HG02642 (cell line): ENCODE results near the gene RSPRY1.

Experiments
- ATAC-seq: cut with Tn5 transposase; IDR thresholded peaks from one replicate; pipeline ENCODE4 v1.9.1; 2021; ENCODE audit warnings: mild to moderate bottlenecking; ENCODE audit not compliant: unreplicated experiment, poor library complexity

The RSPRY1 gene

DNA sequence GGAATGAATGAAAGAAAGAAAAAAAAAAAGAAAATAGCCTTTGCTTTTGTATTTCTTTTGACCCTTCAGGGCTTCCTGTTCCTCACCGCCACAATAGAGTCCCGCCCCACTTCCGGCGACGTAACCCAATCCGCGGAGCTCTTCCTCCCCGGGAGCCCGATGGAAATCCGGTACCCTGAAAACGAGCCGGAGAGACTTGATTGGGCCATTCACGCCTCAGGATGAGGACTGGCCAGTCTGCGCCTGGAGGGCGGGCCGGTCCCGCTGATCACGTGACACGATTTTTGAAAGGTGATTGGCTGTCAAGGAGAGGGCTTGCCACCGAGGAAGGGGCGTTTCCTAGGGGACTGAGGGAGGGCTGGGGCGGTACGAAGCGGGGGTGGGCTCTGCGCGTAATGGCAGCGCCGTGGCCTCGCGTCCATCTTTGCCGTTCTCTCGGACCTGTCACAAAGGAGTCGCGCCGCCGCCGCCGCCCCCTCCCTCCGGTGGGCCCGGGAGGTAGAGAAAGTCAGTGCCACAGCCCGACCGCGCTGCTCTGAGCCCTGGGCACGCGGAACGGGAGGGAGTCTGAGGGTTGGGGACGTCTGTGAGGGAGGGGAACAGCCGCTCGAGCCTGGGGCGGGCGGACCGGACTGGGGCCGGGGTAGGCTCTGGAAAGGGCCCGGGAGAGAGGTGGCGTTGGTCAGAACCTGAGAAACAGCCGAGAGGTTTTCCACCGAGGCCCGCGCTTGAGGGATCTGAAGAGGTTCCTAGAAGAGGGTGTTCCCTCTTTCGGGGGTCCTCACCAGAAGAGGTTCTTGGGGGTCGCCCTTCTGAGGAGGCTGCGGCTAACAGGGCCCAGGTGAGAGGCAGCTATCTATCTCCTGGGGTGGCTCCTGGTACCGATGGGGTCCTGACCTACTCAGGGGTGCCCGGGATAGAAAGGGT, at the start of gene RSPRY1, which contains the start of gene PSME3IP1:
RSPRY1 (plus strand) TSS at position 385 of the 927 bp plus-strand sequence. CDS start 18,330 bp downstream, outside the sequence.
PSME3IP1 (minus strand) TSS at position 95 of the 927 bp plus-strand sequence. CDS start 12,185 bp downstream, outside the sequence.
- ATAC-seq: peak; percentile 91

- no peak for ATAC-seq
Measured at GRCh38 chr16:57137043-57137442, 49.1 kb upstream of the RSPRY1 start.

DNA sequence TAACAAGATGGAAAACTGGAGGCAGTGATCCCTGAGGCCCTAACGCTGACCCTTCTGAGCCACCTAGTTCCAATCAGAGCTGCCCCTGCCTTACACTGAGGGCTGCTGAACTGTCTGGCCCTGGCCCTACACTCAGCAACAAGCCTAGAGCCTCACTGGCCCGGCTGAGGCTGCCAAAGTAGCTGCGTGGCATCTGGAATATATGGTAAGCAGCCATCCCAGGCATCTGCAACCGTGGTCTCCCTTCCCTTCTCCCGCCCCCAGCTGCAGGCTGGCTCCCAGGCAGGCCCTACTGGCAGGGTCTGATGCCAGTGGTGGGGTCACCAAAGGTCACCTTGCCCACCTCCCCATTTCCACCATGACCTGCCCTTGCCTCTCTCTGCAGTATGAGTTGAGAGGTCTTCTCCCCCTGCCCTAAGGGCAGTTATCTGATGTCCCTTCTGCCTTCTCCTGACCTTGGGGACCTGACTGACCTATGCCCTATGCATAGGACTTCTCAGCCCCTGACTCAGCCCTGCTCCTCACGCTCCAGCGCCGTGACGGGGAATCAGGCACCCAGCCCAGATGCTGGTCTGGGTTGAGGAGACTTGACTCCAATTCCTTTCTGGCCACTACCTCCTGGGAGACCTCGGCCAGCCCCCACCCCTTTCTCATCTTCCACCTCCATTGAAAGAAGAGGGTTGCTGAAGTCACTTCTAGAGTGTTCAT, 48.4 kb upstream of the RSPRY1 start:
- no peak for ATAC-seq

DNA sequence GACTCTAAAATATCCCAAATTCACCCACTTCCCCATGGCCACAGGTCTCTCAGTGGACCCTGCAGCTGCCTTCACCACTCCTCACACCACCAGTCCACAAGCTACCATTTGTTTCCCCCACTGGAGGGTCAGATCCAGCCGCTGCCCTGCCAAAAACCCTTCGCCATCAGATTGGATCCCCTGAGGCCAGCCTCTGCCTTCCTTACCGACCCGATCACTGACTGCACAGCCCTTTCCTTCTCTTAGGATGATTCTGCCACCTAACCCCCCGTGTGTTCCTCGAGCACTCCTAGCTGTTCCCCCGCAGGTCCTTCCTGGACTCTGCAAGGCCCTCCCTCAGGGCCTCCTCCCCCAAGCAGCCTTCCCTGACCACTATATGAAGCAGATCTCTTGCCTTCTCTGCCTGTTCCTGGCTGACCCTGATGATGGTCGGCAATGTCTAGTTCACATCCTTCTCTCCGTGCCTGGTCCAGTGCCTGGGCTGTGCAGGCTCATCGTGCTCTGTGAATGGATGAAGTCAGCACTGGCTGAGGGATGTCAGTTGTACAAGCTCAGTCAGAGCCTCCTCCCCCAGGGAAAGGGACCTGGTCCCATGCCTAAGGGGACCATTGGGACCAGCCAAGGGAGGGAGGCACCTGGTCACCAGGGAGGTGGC, 47.7 kb upstream of the RSPRY1 start:
- no peak for ATAC-seq

DNA sequence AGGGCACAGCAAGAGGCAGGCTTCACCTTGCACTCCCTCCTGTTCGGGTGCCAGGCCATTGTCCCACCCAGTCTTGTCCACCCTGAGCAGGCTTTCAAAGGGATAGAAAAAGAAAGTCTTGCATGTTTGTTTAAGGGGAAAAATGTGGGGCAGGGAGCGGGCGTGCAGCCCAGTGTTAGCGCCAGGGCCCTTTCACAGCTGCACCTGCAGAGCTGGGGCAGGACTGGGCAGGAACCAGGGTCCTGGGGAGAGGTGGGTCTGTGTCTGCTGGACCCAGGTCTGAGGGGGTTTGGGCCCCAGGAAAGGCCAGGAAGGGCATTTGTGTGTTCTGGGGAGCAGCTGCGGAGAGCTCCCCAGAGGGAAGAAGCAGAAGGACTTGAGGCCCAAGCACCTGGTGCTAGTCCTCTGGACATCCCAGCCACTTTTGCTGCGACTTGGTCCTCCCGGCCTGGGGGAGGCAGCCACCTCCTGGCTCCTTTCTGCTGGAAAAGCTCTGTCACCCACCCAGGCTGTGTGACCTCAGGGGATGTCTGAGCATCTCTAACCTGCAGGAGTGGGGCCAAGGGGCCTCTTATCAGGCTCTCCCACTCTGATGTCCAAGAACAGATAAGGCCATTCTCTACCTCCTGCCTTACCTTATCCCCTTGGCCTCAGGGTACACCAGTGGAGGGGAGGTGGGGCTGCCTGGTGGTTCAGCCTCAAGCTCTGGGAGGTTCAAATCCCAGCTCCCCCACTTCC, 45.0 kb upstream of the RSPRY1 start:
- no peak for ATAC-seq

GRCh38 chr16:57141822-57142631, 44.1 kb upstream of the RSPRY1 start:
- peak; percentile 63 for ATAC-seq

- ATAC-seq: no peak
Measured at GRCh38 chr16:57143149-57143921, 42.8 kb upstream of the RSPRY1 start.

GRCh38 chr16:57144027-57144426, 42.1 kb upstream of the RSPRY1 start:
- no peak for ATAC-seq

DNA sequence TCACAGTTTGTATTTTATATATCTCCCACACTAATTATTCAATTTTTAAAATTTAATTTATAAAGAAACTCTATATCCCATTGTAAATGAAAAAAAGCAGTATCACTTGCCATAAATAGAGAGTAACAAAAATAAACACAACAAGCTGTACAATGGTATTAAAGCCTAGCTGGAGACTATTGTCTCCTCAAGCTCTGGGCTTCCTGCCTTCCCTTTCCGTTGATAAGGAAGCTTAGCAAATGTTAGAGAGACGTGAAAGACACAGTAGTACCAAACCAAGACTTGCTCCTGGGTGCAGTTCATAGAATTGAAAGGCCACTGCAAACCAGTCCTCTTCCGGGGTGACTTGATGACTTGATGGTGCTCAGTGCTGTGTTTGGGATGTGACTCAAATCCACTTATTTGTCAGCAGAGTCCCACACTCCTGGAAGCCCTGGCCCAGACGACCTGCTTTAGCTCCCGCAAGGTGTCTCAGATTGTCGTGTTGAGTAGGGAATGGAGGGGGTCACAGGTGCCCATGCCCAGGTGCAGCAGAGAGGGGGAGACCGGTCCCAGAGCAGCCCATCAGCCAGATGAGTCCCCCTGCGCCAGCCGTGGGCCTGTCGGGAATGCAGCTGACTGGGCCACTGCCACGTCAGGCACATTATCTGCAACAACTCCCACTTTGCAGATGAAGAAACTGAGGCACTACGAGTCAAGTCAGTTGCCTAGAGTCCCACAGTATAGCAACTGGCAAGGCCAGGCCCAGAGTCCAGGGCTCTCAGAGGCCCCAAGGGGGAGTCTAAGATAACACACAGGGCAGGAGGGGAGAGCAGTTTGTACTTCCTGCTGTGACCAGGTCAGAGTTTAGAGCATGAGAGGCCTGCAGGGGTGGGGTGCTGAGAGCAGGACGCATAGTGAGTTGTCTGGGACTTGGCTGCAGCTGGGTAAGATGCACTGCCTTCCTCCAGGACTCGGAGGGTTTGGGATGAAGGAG, 40.8 kb upstream of the RSPRY1 start:
- no peak for ATAC-seq

- ATAC-seq: no peak
Measured at GRCh38 chr16:57146040-57146647, 40.0 kb upstream of the RSPRY1 start.

DNA sequence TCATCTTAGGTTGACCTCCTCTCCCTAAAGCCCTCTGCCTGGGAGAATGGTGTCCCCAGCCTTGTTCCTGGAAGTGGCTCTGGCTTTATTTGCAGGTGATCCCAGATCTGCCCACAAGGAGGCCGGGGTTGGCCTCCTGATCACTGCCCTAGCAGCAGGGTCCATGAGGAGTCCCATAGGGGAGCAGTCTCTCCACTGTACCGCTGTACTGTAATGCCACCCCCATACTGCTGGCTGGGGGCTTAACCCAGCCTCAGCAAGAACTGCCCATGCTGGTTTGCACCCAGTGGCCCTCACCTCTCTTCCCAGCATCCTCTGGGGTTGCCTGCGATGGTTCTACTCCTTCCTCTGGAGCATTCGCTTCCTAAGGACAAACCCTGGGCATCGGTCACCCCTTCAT, 39.4 kb upstream of the RSPRY1 start:
- no peak for ATAC-seq

DNA sequence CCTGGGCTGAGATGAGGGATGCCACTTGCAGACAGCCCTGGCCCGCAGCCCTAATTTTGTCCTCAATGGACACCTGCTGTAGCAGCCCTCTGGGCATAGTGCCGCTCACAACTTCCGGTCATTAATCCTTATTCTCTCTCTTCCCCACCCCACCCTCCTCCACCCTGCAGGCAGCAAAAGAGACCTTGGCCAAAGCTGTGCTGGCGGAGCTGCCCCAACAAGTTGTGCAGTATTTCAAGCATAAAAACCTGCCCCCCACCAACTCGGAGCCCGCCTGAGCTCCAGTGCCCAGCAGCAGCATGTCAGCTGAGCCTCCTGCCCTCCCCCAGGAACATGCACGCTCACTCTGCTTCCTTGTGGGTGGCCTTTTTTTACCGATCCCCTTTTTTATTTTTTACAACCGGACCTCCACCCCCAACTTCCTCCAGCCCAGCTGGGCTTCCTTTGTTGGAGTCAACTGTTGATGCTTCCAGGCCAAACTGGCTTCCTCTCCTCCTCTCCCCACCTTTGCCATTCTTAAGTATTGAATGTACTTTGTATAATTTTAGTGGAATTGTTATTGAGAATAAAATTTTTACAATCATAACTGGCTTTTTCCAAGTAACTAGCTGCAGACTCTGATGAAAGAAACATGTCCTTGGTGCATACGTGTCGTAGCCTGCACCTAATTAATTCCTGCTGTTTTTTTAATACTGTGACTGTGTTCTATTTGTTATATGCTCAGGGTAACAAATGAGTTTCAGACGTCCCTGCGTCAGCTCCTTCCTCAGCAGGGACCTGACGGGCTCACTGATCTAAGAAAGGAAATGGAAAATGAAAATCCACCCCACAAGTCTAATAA, 38.5 kb upstream of the RSPRY1 start:
- ATAC-seq: no peak

DNA sequence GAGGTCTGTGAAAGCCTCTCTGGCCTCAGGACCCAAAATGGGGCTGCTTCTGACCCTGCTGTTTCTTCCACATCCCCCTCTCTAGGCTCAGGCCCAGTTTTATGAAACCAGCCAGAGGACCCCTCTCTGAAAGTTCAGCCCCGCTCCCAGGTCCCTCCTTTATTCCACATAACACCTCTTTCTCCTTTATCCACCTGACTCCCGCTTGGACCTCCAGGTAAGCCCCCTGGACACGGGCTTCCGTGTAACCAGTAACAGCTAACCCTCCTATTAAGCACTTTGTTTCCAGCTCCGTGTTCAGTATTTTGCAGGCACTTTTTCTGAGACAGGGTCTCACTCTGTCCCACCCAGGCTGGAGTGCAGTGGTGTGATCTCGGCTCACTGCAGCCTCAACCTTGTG, 37.6 kb upstream of the RSPRY1 start:
- ATAC-seq: no peak

DNA sequence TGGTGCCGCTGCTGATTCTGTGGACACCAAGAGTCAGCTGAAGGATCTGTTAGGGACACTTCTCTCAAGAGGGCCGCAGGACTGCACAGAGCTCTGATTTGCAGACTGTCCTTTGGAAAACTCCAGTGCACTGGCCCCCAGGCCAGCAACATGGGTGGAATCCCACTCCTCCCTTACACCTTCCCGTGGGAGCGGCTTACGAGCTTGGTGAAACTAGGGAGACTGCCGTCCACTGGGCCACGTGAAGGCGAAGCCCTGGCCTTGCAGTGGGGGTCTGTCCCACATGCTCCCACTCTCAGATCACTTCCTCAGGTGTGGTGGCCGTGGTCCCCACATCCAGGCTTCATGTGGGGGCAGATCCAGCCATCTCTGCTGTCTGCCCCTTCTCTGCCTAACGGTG, 36.7 kb upstream of the RSPRY1 start:
- ATAC-seq: no peak

DNA sequence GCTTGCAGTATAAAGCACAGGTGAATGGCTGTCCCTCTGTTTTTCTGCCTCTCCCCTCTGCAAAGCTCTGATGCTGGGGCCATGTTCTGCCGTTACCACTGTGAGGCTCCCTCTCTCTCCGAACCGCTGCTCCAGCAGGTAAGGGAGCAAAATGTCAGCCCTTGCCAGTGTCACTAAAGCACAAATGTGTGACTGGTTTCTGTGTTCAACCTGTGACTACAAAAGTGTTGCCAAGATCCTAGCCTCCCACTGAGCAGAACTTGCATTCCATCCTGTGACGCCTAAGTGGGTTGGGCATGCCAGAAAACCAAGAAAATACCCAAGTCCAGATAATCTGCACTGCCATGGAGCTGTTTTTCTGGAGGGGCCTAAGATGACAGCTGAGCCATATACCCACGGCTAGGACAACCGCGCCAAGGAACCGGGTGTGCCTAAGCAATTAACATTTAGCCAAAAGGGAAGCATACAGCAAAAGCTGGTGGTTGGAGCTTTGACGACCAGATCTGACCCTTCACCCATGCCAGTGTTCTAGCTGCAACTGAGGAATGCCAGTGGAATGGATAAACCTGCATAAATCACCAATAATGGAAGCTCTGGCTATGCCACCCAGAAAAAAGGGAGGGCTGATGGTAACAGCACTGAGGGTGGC, 35.3 kb upstream of the RSPRY1 start:
- no peak for ATAC-seq

DNA sequence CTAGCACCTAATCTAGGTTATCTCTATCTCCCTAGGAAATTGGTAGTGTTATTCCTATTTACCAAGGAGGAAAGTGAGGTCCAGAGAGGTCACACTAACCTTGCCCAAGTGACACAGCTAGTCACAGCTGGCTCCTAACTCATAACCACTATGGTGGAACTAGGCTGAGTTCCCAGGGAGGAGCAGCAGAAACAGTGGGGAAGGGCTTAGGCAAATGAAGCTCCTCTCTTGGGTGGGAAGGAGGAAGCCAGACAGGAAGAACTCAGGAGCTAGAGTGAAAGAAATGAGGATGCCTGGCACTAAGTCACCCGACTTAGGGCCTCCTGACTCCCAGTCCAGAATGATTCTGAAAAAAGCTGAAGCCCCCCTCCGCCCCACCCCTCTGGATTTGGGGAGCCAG, 34.8 kb upstream of the RSPRY1 start:
- ATAC-seq: no peak
